Tibial nerve (tissue), 4 donors: ENCODE data around the gene SMCO2. TPM values are rescaled to one million over a fixed set of nuclear protein-coding genes. Genes with fewer than 3 reads are reported as not detected.

ENCODE experiments used
- DNase-seq, 2 donors: peaks; one replicate each; pipeline ENCODE4 v3.0.0-alpha.2; 2019; ENCODE audit warnings: low spot score in 2 of 2
- H3K27ac ChIP-seq, 4 donors: fragments of 200-600 bp; sonication (generic) in 3 of 4; one replicate each; pipeline ENCODE4 v1.5.1; 2017 to 2019; ENCODE audit warnings: mild to moderate bottlenecking in 1 of 4
- H3K27me3 ChIP-seq, 2 donors: fragments of 200-600 bp; sonication (generic) in 1 of 2; one replicate each; pipeline versions ENCODE4 v1.5.1 to v1.6.0; 2017 to 2019
- H3K36me3 ChIP-seq, 3 donors: fragments of 200-600 bp; sonication (generic); one replicate each; pipeline ENCODE4 v1.5.1; 2018 to 2019
- H3K4me1 ChIP-seq, 4 donors: fragments of 200-600 bp; sonication (generic) in 3 of 4; one replicate each; pipeline ENCODE4 v1.5.1; 2017 to 2019
- H3K4me3 ChIP-seq, 4 donors: fragments of 200-600 bp; sonication (generic) in 3 of 4; one replicate each; pipeline ENCODE4 v1.5.1; 2017 to 2019; ENCODE audit warnings: mild to moderate bottlenecking in 1 of 4, moderate library complexity in 1 of 4
- H3K9me3 ChIP-seq, 4 donors: fragments of 200-600 bp; sonication (generic) in 3 of 4; one replicate each; pipeline ENCODE4 v1.5.1; 2017 to 2019
- EP300 ChIP-seq, 2 donors: sonication (generic); formaldehyde crosslinking; IDR thresholded peaks; one replicate each; pipeline ENCODE4 v1.6.1; 2017; ENCODE audit warnings: antibody characterized with exemption in 2 of 2, mild to moderate bottlenecking in 1 of 2
- POLR2A ChIP-seq, 2 donors: fragments of 450-650 bp; IDR thresholded peaks; one replicate each; pipeline ENCODE4 v1.6.1; 2017; ENCODE audit warnings: antibody characterized with exemption in 2 of 2, mild to moderate bottlenecking in 2 of 2, moderate library complexity in 2 of 2
- WGBS, 2 donors: methylation state at CpG; one replicate each; pipeline ENCODE4 v1.1.5; 2018; 5-methylcytosine and 5-hydroxymethylcytosine counted together
- total RNA-seq, 4 donors: library from RNA; depleted of rRNA; stranded (reverse); fragments of >200 nt; gene quantifications; one replicate each; pipeline ENCODE4 v1.1.0, GENCODE V29; 2016
- TF ChIP-seq, protein P1 (sequence below), 5 experiments: fragments of 200-600 bp in 3 of 5; fragments of 450-650 bp in 2 of 5; sonication (generic) in 3 of 5; IDR thresholded peaks; one replicate each; pipeline ENCODE4 v1.5.1; 2016 to 2019; ENCODE audit warnings: antibody characterized with exemption in 5 of 5, mild to moderate bottlenecking in 3 of 5, moderate library complexity in 2 of 5

Gene SMCO2
- total RNA-seq, 4 donors from 2014 or later = not detected

DNA sequence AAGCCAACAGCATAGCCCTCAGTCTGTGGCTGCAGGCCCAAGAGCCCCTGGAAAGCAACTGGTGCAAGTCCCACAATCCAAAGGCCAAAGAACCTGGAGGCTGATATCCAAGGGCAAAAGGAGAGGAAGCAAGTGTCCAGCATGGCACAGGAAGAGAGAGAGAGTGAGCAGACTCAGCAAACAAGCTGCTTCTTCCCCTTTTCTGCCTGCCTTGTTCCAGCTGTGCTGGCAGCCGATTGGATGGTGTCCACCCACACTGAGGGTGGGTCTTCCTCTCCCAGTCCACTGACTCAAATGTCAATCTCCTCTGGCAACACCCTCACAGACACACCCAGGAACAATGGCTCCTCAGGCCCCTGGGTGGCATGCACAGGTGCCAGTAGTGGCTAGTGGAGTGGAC is 33.5 kb downstream of the SMCO2 start:
- Histone ChIP-seq H3K4me3 (no peak overlapping the region), H3K27me3 (no peaks in the 10 kb centered on the region), H3K36me3 (no peaks in the 10 kb centered on the region), H3K4me1 (no peaks in the 10 kb centered on the region), H3K27ac (no peak overlapping the region), H3K9me3 (peaks cover 0 to 34% (median 9%) of the 10 kb centered on the region in 4 donors)
- WGBS, 2 donors = 62 to 100% methylated on average over 1 of the region's 1 CpG
- TF ChIP-seq EP300 (IDR thresholded peaks at IDR 0.05) (no peak), POLR2A (IDR thresholded peaks at IDR 0.05) (no peak)
- TF ChIP-seq, protein P1, sequence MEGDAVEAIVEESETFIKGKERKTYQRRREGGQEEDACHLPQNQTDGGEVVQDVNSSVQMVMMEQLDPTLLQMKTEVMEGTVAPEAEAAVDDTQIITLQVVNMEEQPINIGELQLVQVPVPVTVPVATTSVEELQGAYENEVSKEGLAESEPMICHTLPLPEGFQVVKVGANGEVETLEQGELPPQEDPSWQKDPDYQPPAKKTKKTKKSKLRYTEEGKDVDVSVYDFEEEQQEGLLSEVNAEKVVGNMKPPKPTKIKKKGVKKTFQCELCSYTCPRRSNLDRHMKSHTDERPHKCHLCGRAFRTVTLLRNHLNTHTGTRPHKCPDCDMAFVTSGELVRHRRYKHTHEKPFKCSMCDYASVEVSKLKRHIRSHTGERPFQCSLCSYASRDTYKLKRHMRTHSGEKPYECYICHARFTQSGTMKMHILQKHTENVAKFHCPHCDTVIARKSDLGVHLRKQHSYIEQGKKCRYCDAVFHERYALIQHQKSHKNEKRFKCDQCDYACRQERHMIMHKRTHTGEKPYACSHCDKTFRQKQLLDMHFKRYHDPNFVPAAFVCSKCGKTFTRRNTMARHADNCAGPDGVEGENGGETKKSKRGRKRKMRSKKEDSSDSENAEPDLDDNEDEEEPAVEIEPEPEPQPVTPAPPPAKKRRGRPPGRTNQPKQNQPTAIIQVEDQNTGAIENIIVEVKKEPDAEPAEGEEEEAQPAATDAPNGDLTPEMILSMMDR (IDR thresholded peaks at IDR 0.05) = no peak
- DNase-seq = no peak

DNA sequence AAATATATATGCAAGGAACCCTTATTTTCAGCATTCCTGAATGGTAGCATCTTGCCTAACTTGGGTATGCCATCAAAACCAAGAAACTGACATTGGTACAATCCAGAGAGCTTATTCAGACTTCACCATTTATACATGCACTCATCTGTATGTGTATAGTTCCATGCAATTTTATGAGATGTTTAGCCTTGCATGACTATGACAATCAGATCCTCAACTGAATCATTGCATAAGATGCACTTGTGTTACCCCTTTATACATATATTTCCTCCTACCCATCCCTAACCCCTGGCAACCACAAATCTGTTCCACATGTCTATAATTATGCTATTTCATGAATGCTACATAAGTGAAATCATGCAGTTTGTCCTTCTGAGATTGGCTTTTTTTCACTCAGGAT is 40.4 kb downstream of the SMCO2 start:
- Histone ChIP-seq H3K27me3 (no peaks in the 10 kb centered on the region), H3K36me3 (no peaks in the 10 kb centered on the region), H3K4me1 (no peaks in the 10 kb centered on the region), H3K4me3 (no peak overlapping the region), H3K9me3 (no peaks in the 10 kb centered on the region), H3K27ac (no peak overlapping the region)
- TF ChIP-seq POLR2A (IDR thresholded peaks at IDR 0.05) (no peak), EP300 (IDR thresholded peaks at IDR 0.05) (no peak)
- TF ChIP-seq, protein P1 (IDR thresholded peaks at IDR 0.05) = no peak
- no peak for DNase-seq

DNA sequence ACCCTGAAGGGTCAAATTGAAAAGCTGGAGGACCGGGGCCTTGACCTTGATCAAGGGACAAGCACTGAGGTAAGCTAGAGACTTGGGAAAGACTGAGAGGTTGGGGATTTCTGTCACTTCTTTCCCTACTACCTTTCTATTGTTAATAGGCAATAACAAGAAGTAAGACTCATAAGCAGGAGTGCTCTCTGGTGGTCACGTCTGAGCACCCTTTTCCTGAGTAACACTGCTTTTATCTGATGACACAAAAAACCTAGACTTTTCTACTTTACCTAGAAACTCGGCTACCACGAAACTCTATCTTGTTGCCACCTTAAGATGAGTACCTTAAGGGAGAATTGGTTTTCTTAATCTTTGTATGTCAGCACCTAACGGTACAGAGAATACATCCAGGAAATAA is 41.9 kb downstream of the SMCO2 start:
- DNase-seq = no peak
- H3K27ac ChIP-seq = no peak overlapping the region
- 75 to 80% methylated on average over 5 of the region's 5 CpGs for WGBS, 2 donors
- no peak for TF ChIP-seq POLR2A (IDR thresholded peaks at IDR 0.05)
- TF ChIP-seq, protein P1 (IDR thresholded peaks at IDR 0.05) = no peak
- no peak for TF ChIP-seq EP300 (IDR thresholded peaks at IDR 0.05)
- H3K36me3 ChIP-seq = no peaks in the 10 kb centered on the region
- H3K27me3 ChIP-seq = no peaks in the 10 kb centered on the region
- H3K4me3 ChIP-seq = no peak overlapping the region
- no peaks in the 10 kb centered on the region for H3K4me1 ChIP-seq
- H3K9me3 ChIP-seq = no peaks in the 10 kb centered on the region

DNA sequence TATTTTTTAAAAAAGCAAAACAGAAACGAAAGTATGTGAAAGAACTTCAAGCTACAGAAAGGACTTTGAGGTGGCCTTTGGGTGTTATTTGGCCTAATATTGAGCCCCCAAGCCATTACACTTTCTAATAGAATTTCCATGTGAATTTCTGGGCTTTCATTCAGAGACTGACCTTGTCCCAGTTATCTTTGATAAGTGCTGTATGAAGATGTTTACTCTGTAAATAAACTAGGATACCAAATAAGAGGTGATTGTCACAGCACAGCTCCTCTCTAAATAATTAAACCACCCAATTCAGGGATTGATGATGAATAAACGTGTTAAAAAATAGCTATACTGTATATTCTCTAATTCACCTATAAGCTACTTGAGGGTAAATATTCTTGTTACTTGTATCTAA is 44.7 kb downstream of the SMCO2 start:
- Histone ChIP-seq H3K27ac (no peak overlapping the region), H3K9me3 (no peaks in the 10 kb centered on the region), H3K27me3 (no peaks in the 10 kb centered on the region), H3K4me3 (no peak overlapping the region), H3K4me1 (no peaks in the 10 kb centered on the region), H3K36me3 (no peaks in the 10 kb centered on the region)
- no peak for DNase-seq
- WGBS, 2 donors = 75 to 80% methylated on average over 2 of the region's 2 CpGs
- TF ChIP-seq, protein P1 (IDR thresholded peaks at IDR 0.05) = no peak
- TF ChIP-seq EP300 (IDR thresholded peaks at IDR 0.05) (no peak), POLR2A (IDR thresholded peaks at IDR 0.05) (no peak)

DNA sequence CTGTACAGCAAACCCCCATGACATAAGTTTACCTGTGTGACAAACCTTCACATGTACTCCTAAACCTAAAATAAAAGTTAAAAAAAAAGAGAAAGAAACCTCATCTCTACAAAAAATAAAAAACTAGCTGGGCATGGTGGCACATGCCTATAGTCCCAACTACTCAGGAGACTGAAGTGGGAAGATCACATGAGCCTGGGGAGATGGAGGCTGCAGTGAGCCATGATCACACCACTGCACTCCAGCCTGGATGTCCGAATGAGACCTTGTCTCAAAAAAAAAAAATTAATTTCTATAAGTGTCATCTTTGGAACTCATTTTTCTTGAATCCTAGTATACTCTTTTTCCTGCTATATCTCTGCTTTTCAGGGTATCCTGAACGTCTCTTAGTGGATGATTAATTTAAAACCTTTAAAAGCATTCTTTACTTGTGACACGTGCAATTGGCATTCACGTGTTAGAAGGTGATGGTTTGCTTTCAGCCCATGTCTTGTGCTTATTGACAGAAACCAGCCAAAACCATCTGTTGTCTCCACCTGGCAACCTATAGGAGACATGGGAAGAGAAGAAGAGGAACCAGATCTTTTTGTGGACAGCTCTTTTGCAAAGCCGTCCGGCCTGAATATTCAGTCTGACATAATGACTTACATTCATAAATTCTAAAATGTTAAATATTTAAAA is 46.9 kb downstream of the SMCO2 start:
- no peaks in the 10 kb centered on the region for H3K27me3 ChIP-seq
- H3K4me1 ChIP-seq = no peaks in the 10 kb centered on the region
- TF ChIP-seq EP300 (IDR thresholded peaks at IDR 0.05) (no peak), POLR2A (IDR thresholded peaks at IDR 0.05) (no peak)
- TF ChIP-seq, protein P1 (IDR thresholded peaks at IDR 0.05) = no peak
- H3K4me3 ChIP-seq = no peak overlapping the region
- no peaks in the 10 kb centered on the region for H3K9me3 ChIP-seq
- WGBS, 2 donors = 63 to 75% methylated on average over 6 of the region's 6 CpGs
- H3K27ac ChIP-seq = no peak overlapping the region
- DNase-seq = no peak
- H3K36me3 ChIP-seq = no peaks in the 10 kb centered on the region
